HEK293 (cell line): ENCODE measurements around the gene MTMR1.
A peak's percentile ranks its signal among the peaks of the same experiment; 100 is the strongest.

Experiments used
- CTCF ChIA-PET: fragments of 350-600 bp; formaldehyde crosslinking; extraction: SDS; loops from one replicate; lab custom pipeline; 2021; ENCODE audit warnings: antibody characterized with exemption; lab: Yijun Ruan, JAX
- POLR2A ChIA-PET: fragments of 300-600 bp; formaldehyde crosslinking; extraction: SDS; loops from one replicate; lab custom pipeline; 2020; ENCODE audit warnings: antibody characterized with exemption, inconsistent platforms; lab: Yijun Ruan, JAX
- H3K27ac ChIP-seq: fragments of 200-500 bp; sonication (Bioruptor generic); 2 replicates; pipeline ENCODE4 v1.5.1; 2014; ENCODE audit warnings: low read depth, low read length, control low read depth, inconsistent platforms; ENCODE audit errors: extremely low read depth
- H3K36me3 ChIP-seq, 2 experiments: fragments of 200-500 bp in 1 of 2; sonication (Bioruptor generic) in 1 of 2; 1 replicate in 1 of 2; 2 replicates in 1 of 2; pipeline ENCODE4 v1.5.1; 2014 to 2017; ENCODE audit warnings: inconsistent platforms in 2 of 2, low read length in 2 of 2; ENCODE audit not compliant: control insufficient read depth in 2 of 2, insufficient read depth in 1 of 2
- H3K4me1 ChIP-seq: fragments of 200-500 bp; sonication (Bioruptor generic); 2 replicates; pipeline ENCODE4 v1.5.1; 2014; ENCODE audit warnings: mild to moderate bottlenecking, low read length, inconsistent platforms; ENCODE audit not compliant: control insufficient read depth, insufficient read depth
- H3K4me3 ChIP-seq: 2 replicates; pipeline ENCODE4 v1.5.1; 2011; ENCODE audit warnings: low read depth, mild to moderate bottlenecking, control low read depth, low read length, moderate library complexity
- H3K9me3 ChIP-seq: fragments of 200-500 bp; sonication (Bioruptor generic); 2 replicates; pipeline ENCODE4 v1.5.1; 2014; ENCODE audit warnings: low read depth, low read length, inconsistent platforms; ENCODE audit not compliant: control insufficient read depth, insufficient read depth
- GLIS1 ChIP-seq: fragments of 450-650 bp; formaldehyde crosslinking; IDR thresholded peaks from 2 replicates; pipeline ENCODE4 v1.5.1; 2016; ENCODE audit warnings: missing biosample characterization, missing genetic modification characterization
- MEIS1 ChIP-seq: sonication (generic); formaldehyde crosslinking; IDR thresholded peaks from 2 replicates; pipeline ENCODE4 v1.8.1; 2022; ENCODE audit warnings: missing genetic modification reagents, mild to moderate bottlenecking, borderline replicate concordance
- ZNF114 ChIP-seq: fragments of 450-650 bp; formaldehyde crosslinking; IDR thresholded peaks from 2 replicates; pipeline ENCODE4 v1.5.0; 2017; ENCODE audit warnings: missing biosample characterization, missing genetic modification characterization
- ZNF140 ChIP-seq: fragments of 450-650 bp; formaldehyde crosslinking; IDR thresholded peaks from 2 replicates; pipeline ENCODE4 v1.5.1; 2016; ENCODE audit warnings: missing biosample characterization, missing genetic modification characterization
- ZNF24 ChIP-seq: fragments of 450-650 bp; formaldehyde crosslinking; IDR thresholded peaks from 2 replicates; pipeline ENCODE4 v1.5.1; 2016; ENCODE audit warnings: missing biosample characterization, missing genetic modification characterization
- ZNF292 ChIP-seq: fragments of 450-650 bp; formaldehyde crosslinking; IDR thresholded peaks from 2 replicates; pipeline ENCODE4 v1.5.1; 2016; ENCODE audit warnings: low read depth, missing biosample characterization, missing genetic modification characterization, borderline replicate concordance
- ZNF311 ChIP-seq: fragments of 450-650 bp; formaldehyde crosslinking; IDR thresholded peaks from 2 replicates; pipeline ENCODE4 v1.5.1; 2017; ENCODE audit warnings: missing biosample characterization, missing genetic modification characterization, borderline replicate concordance
- ZNF596 ChIP-seq: fragments of 450-650 bp; IDR thresholded peaks from 2 replicates; pipeline ENCODE4 v1.5.0; 2018; ENCODE audit warnings: missing biosample characterization, mild to moderate bottlenecking, missing genetic modification characterization, moderate library complexity
- ZNF624 ChIP-seq: fragments of 450-650 bp; formaldehyde crosslinking; IDR thresholded peaks from 2 replicates; pipeline ENCODE4 v1.5.1; 2017; ENCODE audit warnings: missing biosample characterization, missing genetic modification characterization
- ZNF670 ChIP-seq: fragments of 450-650 bp; formaldehyde crosslinking; IDR thresholded peaks from 2 replicates; pipeline ENCODE4 v1.5.1; 2016; ENCODE audit warnings: missing biosample characterization, missing genetic modification characterization, low read depth
- ZNF701 ChIP-seq: fragments of 450-650 bp; formaldehyde crosslinking; IDR thresholded peaks from 2 replicates; pipeline ENCODE4 v1.5.1; 2016; ENCODE audit warnings: missing biosample characterization, missing genetic modification characterization
- TF ChIP-seq, protein P1 (sequence below): fragments of 450-650 bp; formaldehyde crosslinking; IDR thresholded peaks from 2 replicates; pipeline ENCODE4 v1.5.1; 2016; ENCODE audit warnings: missing biosample characterization, missing genetic modification characterization, low read depth
- TF ChIP-seq, protein P2 (sequence below): fragments of 450-650 bp; formaldehyde crosslinking; IDR thresholded peaks from 2 replicates; pipeline ENCODE4 v1.5.1; 2017; ENCODE audit warnings: missing biosample characterization, missing genetic modification characterization
- TF ChIP-seq, protein P3 (sequence below): fragments of 450-650 bp; formaldehyde crosslinking; IDR thresholded peaks from 2 replicates; pipeline ENCODE4 v1.5.1; 2016; ENCODE audit warnings: missing biosample characterization, missing genetic modification characterization
- TF ChIP-seq, protein P4 (sequence below): fragments of 450-650 bp; formaldehyde crosslinking; IDR thresholded peaks from 2 replicates; pipeline ENCODE4 v1.5.1; 2016; ENCODE audit warnings: missing biosample characterization, missing genetic modification characterization

The MTMR1 gene

DNA sequence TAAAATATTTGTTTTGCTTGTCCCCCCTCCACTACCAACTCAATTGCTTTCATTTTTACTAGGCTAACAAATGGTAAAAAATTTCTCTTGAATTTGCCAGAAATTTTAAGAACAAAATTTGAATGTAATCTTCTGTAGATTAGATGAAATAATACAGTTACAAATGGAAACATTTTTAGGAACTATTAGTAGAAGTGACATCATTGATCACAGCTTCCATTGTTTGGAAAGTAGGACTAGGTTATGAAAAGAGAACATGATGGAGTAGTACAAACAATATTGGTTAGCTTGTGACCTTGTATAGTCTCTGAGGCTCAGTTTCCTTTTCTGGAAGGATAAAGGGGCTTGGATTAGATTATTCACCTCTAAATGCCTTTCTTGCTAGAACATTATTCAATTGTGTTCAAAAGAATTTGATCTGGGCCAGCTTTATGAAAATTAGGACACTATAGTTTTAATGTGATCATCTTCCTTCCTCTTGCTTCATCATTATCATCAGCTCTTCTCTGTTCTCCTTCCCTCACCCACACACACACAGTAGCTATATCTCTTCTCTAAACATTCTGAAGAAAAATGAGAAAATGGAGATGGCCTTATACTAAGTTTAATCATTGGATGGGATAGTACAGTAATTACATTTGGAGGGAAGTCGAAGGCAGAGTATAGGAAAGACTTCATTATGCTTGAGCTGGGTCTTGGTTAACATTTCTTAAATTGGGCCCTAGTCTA is 9.9 kb downstream of the MTMR1 start:
- POLR2A ChIA-PET, result interaction anchor here (1.1 kb wide), 1 partner anchor 10 kb away, joined by 3 read pairs; the partner anchor contains the start of gene MTMR1
- H3K27ac ChIP-seq, result no peak overlapping the region
- TF ChIP-seq ZNF701 (tag by site-specific recombination) (no peak), ZNF311 (tag by site-specific recombination) (no peak), ZNF292 (tag by site-specific recombination) (no peak), ZNF670 (tag by site-specific recombination) (no peak)
- TF ChIP-seq, protein P1, sequence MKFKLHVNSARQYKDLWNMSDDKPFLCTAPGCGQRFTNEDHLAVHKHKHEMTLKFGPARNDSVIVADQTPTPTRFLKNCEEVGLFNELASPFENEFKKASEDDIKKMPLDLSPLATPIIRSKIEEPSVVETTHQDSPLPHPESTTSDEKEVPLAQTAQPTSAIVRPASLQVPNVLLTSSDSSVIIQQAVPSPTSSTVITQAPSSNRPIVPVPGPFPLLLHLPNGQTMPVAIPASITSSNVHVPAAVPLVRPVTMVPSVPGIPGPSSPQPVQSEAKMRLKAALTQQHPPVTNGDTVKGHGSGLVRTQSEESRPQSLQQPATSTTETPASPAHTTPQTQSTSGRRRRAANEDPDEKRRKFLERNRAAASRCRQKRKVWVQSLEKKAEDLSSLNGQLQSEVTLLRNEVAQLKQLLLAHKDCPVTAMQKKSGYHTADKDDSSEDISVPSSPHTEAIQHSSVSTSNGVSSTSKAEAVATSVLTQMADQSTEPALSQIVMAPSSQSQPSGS (tag by site-specific recombination), result peak; percentile 53; the same call in 1 of the 2 replicates
- TF ChIP-seq, protein P2, sequence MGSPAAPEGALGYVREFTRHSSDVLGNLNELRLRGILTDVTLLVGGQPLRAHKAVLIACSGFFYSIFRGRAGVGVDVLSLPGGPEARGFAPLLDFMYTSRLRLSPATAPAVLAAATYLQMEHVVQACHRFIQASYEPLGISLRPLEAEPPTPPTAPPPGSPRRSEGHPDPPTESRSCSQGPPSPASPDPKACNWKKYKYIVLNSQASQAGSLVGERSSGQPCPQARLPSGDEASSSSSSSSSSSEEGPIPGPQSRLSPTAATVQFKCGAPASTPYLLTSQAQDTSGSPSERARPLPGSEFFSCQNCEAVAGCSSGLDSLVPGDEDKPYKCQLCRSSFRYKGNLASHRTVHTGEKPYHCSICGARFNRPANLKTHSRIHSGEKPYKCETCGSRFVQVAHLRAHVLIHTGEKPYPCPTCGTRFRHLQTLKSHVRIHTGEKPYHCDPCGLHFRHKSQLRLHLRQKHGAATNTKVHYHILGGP (tag by site-specific recombination), result no peak
- TF ChIP-seq, protein P3, sequence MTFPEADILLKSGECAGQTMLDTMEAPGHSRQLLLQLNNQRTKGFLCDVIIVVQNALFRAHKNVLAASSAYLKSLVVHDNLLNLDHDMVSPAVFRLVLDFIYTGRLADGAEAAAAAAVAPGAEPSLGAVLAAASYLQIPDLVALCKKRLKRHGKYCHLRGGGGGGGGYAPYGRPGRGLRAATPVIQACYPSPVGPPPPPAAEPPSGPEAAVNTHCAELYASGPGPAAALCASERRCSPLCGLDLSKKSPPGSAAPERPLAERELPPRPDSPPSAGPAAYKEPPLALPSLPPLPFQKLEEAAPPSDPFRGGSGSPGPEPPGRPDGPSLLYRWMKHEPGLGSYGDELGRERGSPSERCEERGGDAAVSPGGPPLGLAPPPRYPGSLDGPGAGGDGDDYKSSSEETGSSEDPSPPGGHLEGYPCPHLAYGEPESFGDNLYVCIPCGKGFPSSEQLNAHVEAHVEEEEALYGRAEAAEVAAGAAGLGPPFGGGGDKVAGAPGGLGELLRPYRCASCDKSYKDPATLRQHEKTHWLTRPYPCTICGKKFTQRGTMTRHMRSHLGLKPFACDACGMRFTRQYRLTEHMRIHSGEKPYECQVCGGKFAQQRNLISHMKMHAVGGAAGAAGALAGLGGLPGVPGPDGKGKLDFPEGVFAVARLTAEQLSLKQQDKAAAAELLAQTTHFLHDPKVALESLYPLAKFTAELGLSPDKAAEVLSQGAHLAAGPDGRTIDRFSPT, result no peak

DNA sequence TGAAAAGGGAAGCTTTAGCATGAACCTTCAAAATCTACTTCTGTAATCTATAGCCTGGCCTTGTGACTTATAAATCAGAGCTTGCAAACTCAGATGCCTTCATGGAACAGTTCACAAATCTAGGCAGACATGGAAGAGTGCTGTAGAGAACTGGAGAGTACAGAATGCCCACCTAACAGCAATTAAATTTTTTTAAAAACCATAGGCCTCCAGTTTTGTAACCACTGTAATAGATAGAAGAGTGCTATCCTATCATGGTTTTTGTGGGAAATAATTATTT is 10.4 kb downstream of the MTMR1 start:
- no peak overlapping the region for H3K4me3 ChIP-seq
- no peak overlapping the region for H3K27ac ChIP-seq
- CTCF ChIA-PET, result interaction anchor here (1.7 to 2.5 kb wide), 2 partner anchors 12 to 20 kb away, joined by 6 to 11 read pairs; no protein-coding TSS in a partner anchor
- H3K36me3 ChIP-seq, result peaks cover 5 to 21% of the 10 kb centered on the region in 2 experiments
- no peaks in the 10 kb centered on the region for H3K4me1 ChIP-seq
- POLR2A ChIA-PET, result interaction anchor here (1.1 kb wide), 1 partner anchor 10 kb away, joined by 3 read pairs; the partner anchor contains the start of gene MTMR1
- H3K9me3 ChIP-seq, result no peaks in the 10 kb centered on the region
- TF ChIP-seq, protein P4, sequence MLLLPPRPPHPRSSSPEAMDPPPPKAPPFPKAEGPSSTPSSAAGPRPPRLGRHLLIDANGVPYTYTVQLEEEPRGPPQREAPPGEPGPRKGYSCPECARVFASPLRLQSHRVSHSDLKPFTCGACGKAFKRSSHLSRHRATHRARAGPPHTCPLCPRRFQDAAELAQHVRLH (tag by site-specific recombination), result no peak
- TF ChIP-seq ZNF24 (tag by site-specific recombination) (no peak), ZNF140 (tag by site-specific recombination) (no peak), ZNF596 (tag by site-specific recombination) (no peak), GLIS1 (tag by site-specific recombination) (no peak), ZNF624 (tag by site-specific recombination) (no peak), MEIS1 (CRISPR knock-in tag) (no peak), ZNF701 (tag by site-specific recombination) (no peak), ZNF114 (tag by site-specific recombination) (no peak)

More for the DNA sequence above, 9.9 kb downstream of the MTMR1 start:
- H3K9me3 ChIP-seq, result no peaks in the 10 kb centered on the region
- CTCF ChIA-PET, result interaction anchor here (1.7 to 2.5 kb wide), 3 partner anchors 11 to 20 kb away, joined by 3 to 11 read pairs (median 6); no protein-coding TSS in a partner anchor
- H3K4me1 ChIP-seq, result no peaks in the 10 kb centered on the region
- H3K4me3 ChIP-seq, result no peak overlapping the region
- H3K36me3 ChIP-seq, result peaks cover 5 to 21% of the 10 kb centered on the region in 2 experiments
